Large intestine (tissue), 3 donors: ENCODE data around the gene PEPD. TPM values are rescaled to one million over a fixed set of nuclear protein-coding genes. Genes with fewer than 3 reads are reported as not detected.

Experiments
- DNase-seq, 2 donors: peaks; one replicate each; pipeline versions ENCODE4 v3.0.0 to v3.0.0-alpha.2; 2013
- H3K27ac ChIP-seq: one replicate; pipeline ENCODE4 v1.5.1; 2013; ENCODE audit warnings: low read length
- H3K27me3 ChIP-seq: 2 replicates; pipeline ENCODE4 v1.6.1; 2013; ENCODE audit warnings: low read length; ENCODE audit not compliant: control insufficient read depth, insufficient read depth
- H3K36me3 ChIP-seq: 2 replicates; pipeline ENCODE4 v1.6.1; 2013; ENCODE audit warnings: low read length; ENCODE audit not compliant: control insufficient read depth, insufficient read depth
- H3K4me1 ChIP-seq: one replicate; pipeline ENCODE4 v1.6.1; 2013; ENCODE audit warnings: low read length; ENCODE audit not compliant: control insufficient read depth, insufficient read depth
- H3K4me3 ChIP-seq: one replicate; pipeline ENCODE4 v1.5.1; 2013; ENCODE audit warnings: low read length
- H3K9me3 ChIP-seq: one replicate; pipeline ENCODE4 v1.6.1; 2013; ENCODE audit warnings: mild to moderate bottlenecking, low read depth, low read length, moderate library complexity; ENCODE audit not compliant: control insufficient read depth
- WGBS: methylation state at CpG from one replicate; pipeline ENCODE4 v1.1.5; 2013; ENCODE audit warnings: low lambda C conversion rate; ENCODE audit not compliant: insufficient coverage; 5-methylcytosine and 5-hydroxymethylcytosine counted together
- polyA plus RNA-seq: library from polyadenylated mRNA; unstranded; fragments of 120-200 nt; gene quantifications from one replicate; pipeline ENCODE4 v1.2.1, GENCODE V29; 2013

Gene PEPD
- polyA plus RNA-seq, 1 donor = 216 TPM

DNA sequence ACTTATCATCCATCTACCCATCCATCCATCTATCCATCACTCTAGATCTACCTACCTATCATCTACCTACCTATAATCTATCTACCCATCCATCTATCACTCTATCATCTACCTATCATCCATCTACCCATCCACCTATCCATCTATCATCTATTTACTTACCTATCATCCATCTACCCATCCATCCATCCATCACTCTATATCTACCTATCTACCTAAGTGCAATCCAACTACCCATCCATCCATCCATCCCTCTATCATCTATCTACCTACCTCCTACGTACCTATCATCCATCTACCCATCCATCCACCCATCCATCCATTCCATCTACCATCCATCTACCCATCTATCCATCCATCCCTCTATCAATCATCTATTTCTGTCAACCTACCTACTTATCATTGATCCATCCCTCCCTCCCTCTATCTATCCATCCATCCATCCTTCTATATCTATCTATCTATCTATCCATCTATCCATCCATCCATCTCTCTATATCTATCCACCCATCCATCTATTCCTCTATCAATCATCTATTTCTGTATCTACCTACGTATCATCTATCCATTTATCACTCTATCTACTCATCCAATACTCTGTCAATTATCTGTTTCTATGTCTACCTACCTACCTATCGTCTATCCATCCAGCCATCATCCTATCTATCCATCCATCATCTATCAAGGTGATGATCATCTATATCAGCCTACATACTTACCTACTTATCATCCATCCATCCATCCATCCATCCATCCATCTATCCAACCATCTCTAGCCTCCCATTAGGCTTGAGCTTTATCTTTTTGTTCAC lies 99.0 kb downstream of the PEPD start:
- 100% methylated on average over 3 of the region's 3 CpGs for WGBS
- DNase-seq = no peak
- no peaks in the 10 kb centered on the region for H3K9me3 ChIP-seq

DNA sequence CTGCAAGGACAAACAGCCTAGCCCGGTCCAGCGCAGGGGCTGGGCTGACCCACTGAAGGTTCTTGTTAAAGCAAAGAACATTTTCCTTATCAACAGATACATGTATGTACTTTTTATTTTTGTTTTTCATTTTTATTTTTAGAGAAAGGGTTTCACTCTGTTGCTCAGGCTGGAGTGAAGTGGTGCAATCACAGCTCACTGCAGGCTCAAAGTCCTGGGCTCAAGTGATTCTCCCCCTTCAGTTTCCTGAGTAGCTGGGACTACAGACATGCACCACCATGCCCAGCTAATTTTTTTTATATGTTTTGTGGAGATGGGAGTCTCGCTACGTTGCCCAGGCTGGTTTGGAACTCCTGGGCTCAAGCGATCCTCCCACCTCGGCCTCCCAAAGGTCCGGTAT lies 100.2 kb downstream of the PEPD start:
- Histone ChIP-seq H3K9me3 (no peaks in the 10 kb centered on the region), H3K27ac (no peak overlapping the region), H3K4me3 (no peak overlapping the region), H3K36me3 (no peaks in the 10 kb centered on the region), H3K4me1 (no peaks in the 10 kb centered on the region), H3K27me3 (no peaks in the 10 kb centered on the region)
- no peak for DNase-seq
- WGBS = no CpG with 5 or more reads among the region's 7 CpGs

More for the DNA sequence above, 99.0 kb downstream of the PEPD start:
- Histone ChIP-seq H3K4me3 (no peak overlapping the region), H3K27me3 (no peaks in the 10 kb centered on the region), H3K4me1 (no peaks in the 10 kb centered on the region), H3K27ac (no peak overlapping the region), H3K36me3 (no peaks in the 10 kb centered on the region)

- H3K27ac ChIP-seq = no peak overlapping the region
- no CpG with 5 or more reads among the region's 9 CpGs for WGBS
- no peaks in the 10 kb centered on the region for H3K9me3 ChIP-seq
- no peaks in the 10 kb centered on the region for H3K4me1 ChIP-seq
- no peak for DNase-seq
- H3K36me3 ChIP-seq = no peaks in the 10 kb centered on the region
- H3K4me3 ChIP-seq = no peak overlapping the region
- H3K27me3 ChIP-seq = no peaks in the 10 kb centered on the region
Observed at GRCh38 chr19:33420821-33421220, 100.8 kb downstream of the PEPD start.

GRCh38 chr19:33419788-33420130 lies 101.8 kb downstream of the PEPD start:
- no CpG with 5 or more reads among the region's 6 CpGs for WGBS
- no peaks in the 10 kb centered on the region for H3K9me3 ChIP-seq
- no peak for DNase-seq
- H3K27ac ChIP-seq = no peak overlapping the region
- H3K27me3 ChIP-seq = no peaks in the 10 kb centered on the region
- no peak overlapping the region for H3K4me3 ChIP-seq
- H3K36me3 ChIP-seq = no peaks in the 10 kb centered on the region
- no peaks in the 10 kb centered on the region for H3K4me1 ChIP-seq

GRCh38 chr19:33418871-33419787 lies 102.5 kb downstream of the PEPD start:
- no CpG with 5 or more reads among the region's 20 CpGs for WGBS
- DNase-seq = no peak
- Histone ChIP-seq H3K9me3 (no peaks in the 10 kb centered on the region), H3K4me1 (no peaks in the 10 kb centered on the region), H3K27ac (no peak overlapping the region), H3K27me3 (no peaks in the 10 kb centered on the region), H3K36me3 (no peaks in the 10 kb centered on the region), H3K4me3 (no peak overlapping the region)

- H3K36me3 ChIP-seq = no peaks in the 10 kb centered on the region
- H3K27ac ChIP-seq = no peak overlapping the region
- no peak overlapping the region for H3K4me3 ChIP-seq
- no CpG with 5 or more reads among the region's 12 CpGs for WGBS
- H3K4me1 ChIP-seq = peaks cover 3% of the 10 kb centered on the region
- no peaks in the 10 kb centered on the region for H3K9me3 ChIP-seq
- H3K27me3 ChIP-seq = no peaks in the 10 kb centered on the region
- DNase-seq = no peak
Observed at GRCh38 chr19:33418461-33418860, 103.1 kb downstream of the PEPD start.

GRCh38 chr19:33417751-33418150 lies 103.8 kb downstream of the PEPD start:
- no peaks in the 10 kb centered on the region for H3K36me3 ChIP-seq
- no peak overlapping the region for H3K4me3 ChIP-seq
- H3K27ac ChIP-seq = no peak overlapping the region
- no peak for DNase-seq
- WGBS = no CpG with 5 or more reads among the region's 14 CpGs
- peaks cover 3% of the 10 kb centered on the region for H3K4me1 ChIP-seq
- no peaks in the 10 kb centered on the region for H3K9me3 ChIP-seq
- H3K27me3 ChIP-seq = no peaks in the 10 kb centered on the region

GRCh38 chr19:33416307-33417215 lies 105.0 kb downstream of the PEPD start:
- Histone ChIP-seq H3K36me3 (peaks cover 3% of the 10 kb centered on the region), H3K9me3 (no peaks in the 10 kb centered on the region), H3K27me3 (no peaks in the 10 kb centered on the region), H3K27ac (no peak overlapping the region), H3K4me3 (no peak overlapping the region), H3K4me1 (peaks cover 3% of the 10 kb centered on the region)
- peak in 1 of 2 donors; percentile 68 for DNase-seq
- WGBS = no CpG with 5 or more reads among the region's 27 CpGs

- Histone ChIP-seq H3K4me1 (peaks cover 3% of the 10 kb centered on the region), H3K4me3 (no peak overlapping the region), H3K27me3 (no peaks in the 10 kb centered on the region), H3K9me3 (no peaks in the 10 kb centered on the region), H3K36me3 (peaks cover 19% of the 10 kb centered on the region), H3K27ac (no peak overlapping the region)
- WGBS = no CpG with 5 or more reads among the region's 32 CpGs
- DNase-seq = no peak
Observed at GRCh38 chr19:33414667-33415605, 106.7 kb downstream of the PEPD start.
